SH-SY5Y (cell line): ENCODE data around the gene ADM.

Experiments used
- GATA2 ChIP-seq: IDR thresholded peaks from 2 replicates; pipeline ENCODE4 v1.6.1; 2011; ENCODE audit warnings: mild to moderate bottlenecking, low read depth, low read length
- GATA3 ChIP-seq: IDR thresholded peaks from 2 replicates; pipeline ENCODE4 v1.6.1; 2011; ENCODE audit warnings: low read depth, mild to moderate bottlenecking, low read length, moderate library complexity

DNA sequence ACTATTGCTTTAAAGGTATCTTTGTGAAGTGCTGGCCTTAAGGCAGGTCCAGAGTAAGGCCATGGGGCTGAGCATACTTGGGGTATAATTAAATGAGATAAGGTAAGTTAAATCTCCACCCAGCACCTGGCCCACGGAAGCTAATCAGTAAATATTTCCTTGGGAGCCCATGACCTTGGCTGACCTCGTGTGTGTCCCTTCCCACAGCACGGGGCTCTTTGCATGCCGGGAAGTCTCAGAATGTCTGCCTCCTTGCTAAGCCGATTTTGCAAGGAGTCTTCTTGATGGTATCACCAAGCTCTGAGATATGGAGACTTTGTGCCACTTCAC is 46.5 kb downstream of the ADM start:
- TF ChIP-seq GATA2 (no peak), GATA3 (no peak)
